Cortex of kidney (tissue), 1 donor: ENCODE results near the gene PDPK1.

ENCODE experiments used
- DNase-seq: peaks from one replicate; lab custom pipeline; 2025; lab: John Stamatoyannopoulos, UW

The PDPK1 gene

GRCh38 chr16:2507052-2507659, 30.7 kb upstream of the PDPK1 start:
- DNase-seq: no peak

DNA sequence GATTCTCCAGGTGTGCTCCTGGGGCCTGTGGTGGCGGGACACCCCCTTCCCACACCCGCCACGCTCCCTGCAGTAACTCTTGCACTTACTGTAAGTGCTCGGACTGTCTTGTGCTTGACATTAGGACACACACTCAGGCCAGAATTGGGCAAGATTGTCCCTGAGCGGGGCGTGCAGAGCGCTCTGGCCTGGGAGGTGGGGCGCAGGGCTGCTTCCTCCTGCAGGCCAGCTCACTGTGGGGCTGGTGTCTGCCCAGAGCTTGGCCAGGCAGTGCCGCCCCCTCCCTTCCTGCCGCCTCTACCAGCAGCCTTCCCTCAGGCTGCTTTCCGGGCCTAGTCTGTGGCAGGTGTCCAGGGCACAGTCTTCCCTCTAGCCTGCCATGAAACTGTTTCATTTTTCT, 30.2 kb upstream of the PDPK1 start:
- no peak for DNase-seq

DNA sequence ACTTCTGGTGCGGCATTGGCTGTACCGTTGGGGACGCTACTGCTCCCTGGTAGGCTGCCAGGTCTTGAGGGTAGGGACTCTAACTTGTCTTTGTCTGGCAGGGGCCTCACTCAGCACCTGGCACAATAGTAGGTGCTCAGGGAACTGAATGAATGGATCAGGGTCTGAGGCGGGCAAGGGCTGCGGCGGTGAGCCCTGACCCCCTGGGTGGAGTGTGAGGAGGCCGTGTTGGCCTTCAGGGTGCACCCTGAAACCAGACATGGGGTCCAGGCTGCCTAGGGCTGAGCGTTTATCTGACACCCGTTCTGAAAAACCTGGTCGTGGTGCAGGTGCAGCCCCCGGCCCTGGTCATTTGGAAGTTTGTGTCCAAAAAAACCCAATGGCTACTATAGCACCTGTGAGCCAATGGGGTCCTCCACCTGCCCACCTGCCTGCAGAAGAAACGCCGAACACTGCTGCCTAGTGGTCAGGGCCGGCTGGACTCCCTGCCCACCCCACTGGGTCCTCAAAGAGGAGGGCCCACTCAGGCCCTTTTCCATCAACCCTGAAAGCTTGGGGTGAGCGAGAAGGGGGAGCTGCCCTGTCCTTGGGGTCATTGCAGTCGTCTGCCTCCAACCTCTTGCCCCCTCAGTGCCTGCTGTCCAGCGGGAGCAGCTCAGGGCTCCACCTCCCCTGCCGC, 29.0 kb upstream of the PDPK1 start:
- no peak for DNase-seq

DNA sequence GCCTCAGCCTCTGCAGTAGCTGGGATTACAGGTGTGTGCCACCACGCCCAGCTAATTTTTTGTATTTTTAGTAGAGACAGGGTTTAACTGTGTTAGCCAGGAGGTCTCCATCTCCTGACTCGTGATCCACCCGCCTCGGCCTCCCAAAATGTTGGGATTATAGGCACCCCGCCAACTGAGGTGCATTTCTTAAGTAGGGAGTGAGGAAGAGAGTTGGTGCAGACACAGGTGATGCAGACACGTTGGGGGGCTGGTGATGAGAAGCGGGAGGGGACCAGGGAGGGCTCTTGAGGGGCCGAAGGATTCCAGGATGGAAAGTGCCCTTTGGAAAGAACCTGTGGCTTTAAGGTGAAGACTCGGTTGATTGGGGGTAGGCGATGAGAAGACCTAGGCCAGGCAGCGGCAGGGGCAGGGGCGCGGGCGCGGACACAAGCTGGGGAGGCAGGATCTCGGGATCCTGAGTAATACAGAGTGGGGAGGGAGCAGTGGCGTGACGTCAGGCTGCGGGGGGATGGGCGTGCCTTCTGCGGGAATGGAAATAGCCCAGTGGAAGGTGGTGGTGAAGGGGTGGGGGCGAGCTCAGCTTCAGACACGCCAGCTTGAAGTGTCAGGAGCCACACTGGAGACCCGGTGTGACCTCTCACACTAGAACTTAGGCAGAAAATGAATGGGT, 26.6 kb upstream of the PDPK1 start:
- no peak for DNase-seq

DNA sequence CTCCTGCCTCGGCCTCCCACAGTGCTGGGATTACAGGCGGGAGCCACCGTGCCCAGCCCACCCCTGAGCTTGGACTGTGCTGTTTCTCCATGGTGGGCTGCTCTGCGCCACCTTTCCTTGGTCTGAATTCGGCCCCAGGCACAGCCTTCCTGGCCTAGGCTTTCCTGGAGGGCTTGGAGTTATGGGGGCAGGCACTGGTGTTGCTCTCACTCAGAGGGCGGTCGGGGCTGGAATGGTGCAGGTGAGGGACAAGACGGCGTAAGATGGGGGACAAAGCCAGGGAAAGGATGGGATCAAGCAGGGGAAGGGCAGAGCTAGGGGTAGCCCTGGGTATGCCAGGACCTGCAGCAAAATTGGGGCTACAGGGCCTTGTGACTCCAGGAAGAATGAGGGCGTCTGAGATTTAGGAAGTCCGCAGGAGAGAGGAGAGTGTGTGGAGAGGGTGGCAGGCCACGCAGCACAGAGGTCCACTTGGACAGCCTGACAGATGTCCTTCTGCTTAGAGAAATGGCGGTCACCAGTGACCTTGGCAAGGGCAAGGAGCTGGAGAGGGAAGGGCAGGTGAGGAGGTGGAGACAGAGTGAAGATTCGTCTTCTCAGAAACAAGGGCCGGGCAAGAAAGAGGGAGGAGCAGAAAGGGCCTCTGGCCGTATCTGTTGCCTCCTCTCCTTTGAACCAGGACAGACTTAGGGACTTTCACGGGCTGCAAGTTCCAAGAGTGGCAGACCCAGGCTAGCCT, 25.7 kb upstream of the PDPK1 start:
- DNase-seq: no peak

- DNase-seq: no peak
Measured at GRCh38 chr16:2512735-2513404, 25.0 kb upstream of the PDPK1 start.

DNA sequence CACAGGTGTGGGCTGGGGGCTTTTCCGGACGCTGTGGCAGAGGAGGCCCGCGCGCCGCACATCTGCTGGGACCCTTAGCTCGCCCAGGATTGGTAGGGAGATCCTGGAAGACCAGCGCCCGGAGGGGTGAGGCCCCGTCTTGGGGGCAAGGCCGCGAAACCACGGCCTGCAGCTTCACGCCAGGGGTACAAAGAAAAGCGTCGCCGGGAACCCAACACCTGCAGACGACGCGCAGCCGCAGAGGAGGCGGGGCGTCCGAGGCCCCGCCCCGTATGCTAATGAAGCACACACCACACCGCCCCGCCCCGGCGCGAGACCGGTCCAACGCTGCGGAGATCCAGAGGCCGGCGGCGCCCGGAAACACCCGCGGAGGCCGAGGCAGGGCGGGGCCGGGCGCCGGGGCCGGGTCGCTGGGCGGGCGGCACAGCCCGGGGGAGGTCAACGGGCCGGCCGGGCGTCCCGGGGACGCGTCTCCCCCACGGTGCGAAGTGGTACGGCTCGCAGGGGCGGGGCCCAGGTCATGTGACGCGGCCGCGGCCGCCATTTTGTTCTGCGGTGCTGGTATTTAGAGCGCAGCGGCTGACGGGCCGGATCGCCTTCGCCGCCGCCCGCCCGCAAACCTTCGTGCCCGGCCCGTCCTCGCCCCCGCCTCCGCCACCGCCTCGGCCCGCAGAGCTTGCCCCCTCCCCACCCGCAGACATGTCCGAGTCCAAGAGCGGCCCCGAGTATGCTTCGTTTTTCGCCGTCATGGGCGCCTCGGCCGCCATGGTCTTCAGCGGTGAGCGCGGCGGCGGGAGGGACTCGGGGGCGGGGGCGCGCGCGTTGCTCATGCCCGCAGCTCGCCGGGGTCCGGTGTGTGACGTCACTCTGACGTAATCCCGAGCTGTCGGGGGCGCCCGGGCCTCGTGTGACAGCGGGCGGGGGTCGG, 24.2 kb upstream of the PDPK1 start, which contains the start of gene ATP6V0C:
Gene ATP6V0C (plus strand): TSS at position 548 of the 928 bp plus-strand sequence. CDS start 152 bp downstream, at position 700.
- no peak for DNase-seq

DNA sequence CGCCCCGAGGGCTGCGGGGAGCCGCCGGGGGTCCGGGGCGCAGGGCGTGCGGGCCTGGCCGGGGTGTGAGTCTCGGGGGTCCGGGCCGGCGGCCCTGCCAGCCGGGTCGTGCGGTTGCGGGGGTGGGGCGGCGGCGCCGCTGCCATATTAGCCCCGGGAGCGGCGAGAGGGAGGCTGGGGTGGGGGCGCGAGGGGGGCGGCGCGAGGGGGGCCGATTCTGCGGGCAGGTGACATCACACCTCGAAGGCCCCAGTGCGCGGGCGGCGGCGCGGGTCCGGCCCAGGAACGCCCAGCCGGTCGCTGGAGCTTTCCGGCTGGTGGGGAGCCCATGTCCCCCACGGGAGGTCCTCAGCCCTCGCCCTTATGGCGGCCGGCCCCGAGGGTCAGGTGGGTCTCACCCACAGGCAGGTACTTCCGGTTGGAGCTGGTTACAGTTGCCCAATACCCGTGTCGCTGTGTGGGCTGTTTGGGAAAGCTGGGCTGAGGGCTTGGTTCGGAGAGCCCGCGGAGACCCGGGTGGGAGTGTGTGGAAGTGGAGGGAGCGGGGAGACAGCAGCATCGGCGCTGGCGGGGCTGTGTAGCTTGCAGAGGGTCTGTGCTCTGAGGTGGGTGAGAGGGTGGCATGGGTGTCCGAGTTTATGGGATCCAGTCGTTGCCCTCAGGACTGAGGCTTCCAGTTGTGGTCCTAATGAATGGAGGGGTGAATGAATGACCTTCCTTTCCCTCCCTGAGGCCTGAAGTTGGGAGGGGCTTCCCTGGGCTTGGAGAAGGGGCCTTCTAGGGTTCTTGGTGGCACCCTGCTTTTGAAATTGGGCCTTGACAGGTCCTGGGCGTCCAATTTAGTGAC, 23.3 kb upstream of the PDPK1 start:
- DNase-seq: no peak

DNA sequence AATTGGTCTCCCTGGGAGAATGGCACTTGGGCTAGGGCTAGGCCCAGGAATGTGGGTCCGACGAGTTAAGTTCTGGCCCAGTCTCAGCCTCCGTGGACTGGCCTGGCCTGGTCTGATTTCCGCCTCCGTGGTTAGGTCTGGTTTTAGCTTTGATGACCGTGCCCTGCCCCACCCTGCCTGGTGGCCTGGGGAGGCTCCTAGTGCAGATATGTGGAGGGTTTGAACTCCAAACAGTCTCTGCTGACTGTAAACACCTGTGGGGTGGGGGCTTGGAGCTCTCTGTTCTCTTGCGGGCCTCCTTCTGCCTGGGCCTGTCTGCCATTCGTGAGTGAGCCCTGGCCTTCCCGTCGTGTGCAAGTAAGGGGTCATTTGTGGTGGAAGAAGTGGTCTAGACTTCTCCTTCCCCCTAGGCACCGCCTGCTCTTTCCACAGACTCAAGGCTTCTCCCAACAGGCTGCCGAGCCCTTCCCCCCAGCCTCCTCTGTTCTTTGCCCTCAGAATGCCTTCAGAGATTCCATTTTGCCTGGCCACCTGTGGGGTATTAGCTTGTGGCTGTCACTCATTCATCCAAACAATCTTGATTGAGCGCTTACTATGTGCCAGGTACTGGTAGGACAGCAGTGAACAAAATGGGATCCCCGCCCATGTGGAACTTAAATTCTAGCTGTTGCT, 22.5 kb upstream of the PDPK1 start:
- DNase-seq: no peak

DNA sequence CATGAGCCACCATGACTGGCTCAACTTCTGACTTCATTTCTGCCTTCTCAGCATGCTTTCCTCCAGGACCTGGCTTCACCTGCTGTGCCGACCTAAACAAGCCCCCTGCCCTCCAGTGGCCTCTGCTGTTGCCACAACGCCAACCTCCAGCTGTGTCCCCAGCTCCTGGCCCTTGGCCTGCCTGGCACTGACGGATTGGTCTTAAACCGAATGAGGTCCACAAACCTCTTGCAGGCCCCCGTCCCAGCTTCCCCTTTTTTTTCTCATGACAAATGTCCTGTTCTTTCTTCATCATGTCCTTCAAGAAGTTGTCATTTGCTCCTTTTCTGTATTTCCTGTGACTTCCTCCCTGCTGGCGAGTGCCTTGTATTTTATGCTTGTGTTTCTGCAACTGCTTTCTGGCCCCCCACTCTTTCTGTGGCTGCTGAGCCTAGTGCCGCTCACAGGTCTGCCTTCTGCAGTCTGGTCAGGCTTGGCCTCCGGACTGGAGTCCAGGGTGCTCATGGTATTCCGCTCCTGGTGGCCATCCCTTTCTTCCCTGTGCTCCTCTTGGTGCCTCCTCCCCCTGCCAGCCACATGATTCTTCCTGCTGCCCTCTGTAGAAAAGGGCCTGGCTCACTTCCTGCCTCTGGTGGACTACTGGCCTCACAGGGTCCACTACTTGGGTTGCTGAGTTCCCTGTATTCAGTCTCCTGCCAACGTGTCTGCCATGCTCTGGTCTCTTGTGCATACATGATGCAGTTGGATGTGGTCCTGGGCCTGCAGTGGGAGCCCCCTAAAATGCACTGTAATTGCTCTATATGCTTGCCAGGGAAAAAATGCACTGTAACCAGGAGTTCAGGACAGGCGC, 21.2 kb upstream of the PDPK1 start:
- DNase-seq: no peak

DNA sequence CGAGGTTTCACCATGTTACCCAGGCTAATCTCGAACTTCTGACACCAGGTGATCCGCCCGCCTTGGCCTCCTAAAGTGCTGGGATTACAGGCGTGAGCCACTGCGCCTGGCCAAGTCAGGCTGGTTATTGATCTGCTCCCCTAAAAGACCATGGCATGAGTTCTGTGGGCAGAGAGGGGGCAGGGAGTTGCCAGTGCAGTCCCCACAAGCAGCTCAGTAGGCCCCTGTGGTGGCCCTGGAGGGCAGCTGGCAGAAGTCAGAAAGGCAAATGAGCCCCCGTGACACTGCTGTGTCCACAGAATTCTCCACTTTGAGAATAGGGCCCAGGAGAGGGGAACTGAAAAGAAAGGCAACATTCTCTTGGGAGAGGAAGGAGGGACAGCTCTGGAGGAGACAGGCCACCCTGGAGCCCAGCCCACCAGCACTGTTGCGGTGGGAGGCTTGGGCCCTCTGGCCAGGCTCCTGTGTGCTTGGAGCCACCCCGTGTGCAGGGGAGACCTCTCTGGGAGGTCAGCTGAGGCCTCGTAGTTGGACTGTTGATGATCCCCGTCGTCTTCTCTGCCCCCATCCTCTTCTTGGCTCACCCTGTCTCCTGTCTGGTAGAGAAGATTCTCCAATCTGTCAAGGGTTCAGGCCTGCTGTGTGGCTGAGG, 19.7 kb upstream of the PDPK1 start:
- DNase-seq: no peak

GRCh38 chr16:2518823-2519710, 18.8 kb upstream of the PDPK1 start:
- DNase-seq: no peak

DNA sequence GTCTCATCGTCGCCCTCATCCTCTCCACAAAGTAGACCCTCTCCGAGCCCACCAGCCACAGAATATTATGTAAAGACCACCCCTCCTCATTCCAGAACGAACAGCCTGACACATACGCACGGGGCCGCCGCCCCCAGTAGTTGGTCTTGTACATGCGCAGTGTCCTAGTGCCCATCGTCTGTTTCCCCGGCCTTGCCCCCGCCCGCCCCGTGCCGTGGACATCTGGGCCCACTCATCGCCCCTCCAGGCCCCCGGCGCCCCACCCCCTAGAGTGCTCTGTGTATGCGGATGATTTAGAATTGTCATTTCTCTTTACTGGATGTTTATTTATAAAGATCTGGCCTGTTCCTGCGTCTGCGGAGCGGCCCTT, 18.1 kb upstream of the PDPK1 start:
- DNase-seq: no peak

DNA sequence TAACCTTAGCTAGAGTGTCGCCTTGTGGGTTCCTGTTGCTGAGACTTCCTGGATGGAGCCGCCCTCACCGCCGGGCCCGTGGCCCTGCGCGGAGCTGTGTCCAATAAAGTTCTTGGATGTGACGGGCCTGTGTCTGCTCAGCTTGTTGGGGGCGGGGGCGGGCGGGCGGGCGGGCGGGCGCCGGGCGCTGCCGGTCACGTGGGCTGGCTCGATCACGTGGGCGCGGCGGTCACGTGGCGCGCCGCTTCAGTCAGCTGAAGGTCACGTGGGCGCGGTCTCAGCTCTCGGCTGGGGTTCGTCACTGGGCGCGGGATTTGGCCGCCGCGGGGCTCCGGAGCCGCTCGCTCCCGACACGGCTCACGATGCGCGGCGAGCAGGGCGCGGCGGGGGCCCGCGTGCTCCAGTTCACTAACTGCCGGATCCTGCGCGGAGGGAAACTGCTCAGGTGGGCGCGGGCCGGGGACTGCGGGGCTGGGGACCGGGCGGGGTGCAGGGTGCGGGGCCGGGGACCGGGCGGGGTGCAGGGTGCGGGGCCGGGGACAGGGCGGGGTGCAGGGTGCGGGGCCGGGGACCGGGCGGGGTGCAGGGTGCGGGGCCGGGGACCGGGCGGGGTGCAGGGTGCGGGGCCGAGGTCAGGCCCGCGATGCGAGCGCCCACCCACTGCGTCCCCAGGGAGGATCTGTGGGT, 17.6 kb upstream of the PDPK1 start, which contains the start of gene AMDHD2:
Gene AMDHD2 (plus strand): TSS at position 275 of the 687 bp plus-strand sequence. CDS start 88 bp downstream, at position 363.
- DNase-seq: no peak

GRCh38 chr16:2520784-2521531, 16.9 kb upstream of the PDPK1 start:
- DNase-seq: no peak
